Thymus (tissue), 11 donors: ENCODE data around the gene GRIP2. TPM values are rescaled to one million over a fixed set of nuclear protein-coding genes. Genes with fewer than 3 reads are reported as not detected.

Source experiments
- DNase-seq, 9 donors: peaks; one replicate each; pipeline ENCODE4 v3.0.0-alpha.2; 2013; ENCODE audit warnings: low spot score in 9 of 9, low read depth in 6 of 9, missing footprints in 1 of 9
- H3K27ac ChIP-seq, 2 donors: one replicate each; pipeline ENCODE4 v1.5.1; 2013; ENCODE audit warnings: control low read depth in 1 of 2, low read depth in 1 of 2, low read length in 1 of 2, mild to moderate bottlenecking in 1 of 2, moderate library complexity in 1 of 2
- H3K27me3 ChIP-seq, 2 donors: one replicate each; pipeline ENCODE4 v1.5.1; 2013; ENCODE audit warnings: low read length in 1 of 2; ENCODE audit not compliant: control insufficient read depth in 2 of 2, insufficient read depth in 1 of 2
- H3K36me3 ChIP-seq, 2 donors: one replicate each; pipeline ENCODE4 v1.5.1; 2013; ENCODE audit warnings: low read length in 1 of 2, mild to moderate bottlenecking in 1 of 2, moderate library complexity in 1 of 2; ENCODE audit not compliant: control insufficient read depth in 2 of 2, insufficient read depth in 2 of 2
- H3K4me1 ChIP-seq, 2 donors: one replicate each; pipeline ENCODE4 v1.5.1; 2013; ENCODE audit warnings: low read length in 2 of 2; ENCODE audit not compliant: control insufficient read depth in 2 of 2, insufficient read depth in 2 of 2
- H3K4me3 ChIP-seq, 2 donors: one replicate each; pipeline ENCODE4 v1.5.1; 2013; ENCODE audit warnings: low read length in 2 of 2, control low read depth in 1 of 2, mild to moderate bottlenecking in 1 of 2
- H3K9me3 ChIP-seq, 2 donors: one replicate each; pipeline ENCODE4 v1.5.1; 2013; ENCODE audit warnings: low read length in 1 of 2, mild to moderate bottlenecking in 1 of 2; ENCODE audit not compliant: control insufficient read depth in 2 of 2, insufficient read depth in 1 of 2
- WGBS: extraction: QIAGEN DNeasy Blood & Tissue Kit; methylation state at CpG from one replicate; pipeline ENCODE4 v1.1.7; 2013; 5-methylcytosine and 5-hydroxymethylcytosine counted together
- polyA plus RNA-seq: library from polyadenylated mRNA; stranded (reverse); fragments of 200-250 nt; gene quantifications from one replicate; pipeline ENCODE4 v1.2.3, GENCODE V29; 2013
- total RNA-seq: library from RNA; stranded (reverse); fragments of 120-200 nt; gene quantifications from one replicate; pipeline ENCODE4 v1.2.4, GENCODE V29; 2013
- donor health status: healthy.

Gene GRIP2
- total and polyA plus RNA-seq, 2 donors, result 0.14 to 0.37 TPM

- Histone ChIP-seq H3K9me3 (no peaks in the 10 kb centered on the region), H3K27me3 (peaks cover 0 to 14% of the 10 kb centered on the region in 2 donors), H3K27ac (no peak overlapping the region), H3K4me3 (no peak overlapping the region), H3K4me1 (no peaks in the 10 kb centered on the region), H3K36me3 (no peaks in the 10 kb centered on the region)
- no peak for DNase-seq
- 97% methylated on average over 20 of the region's 20 CpGs for WGBS
Measured at GRCh38 chr3:14544282-14545250, 4.4 kb upstream of the GRIP2 start.

GRCh38 chr3:14543446-14543845 is 3.3 kb upstream of the GRIP2 start:
- no peak for DNase-seq
- Histone ChIP-seq H3K36me3 (no peaks in the 10 kb centered on the region), H3K27me3 (peaks cover 0 to 12% of the 10 kb centered on the region in 2 donors), H3K4me1 (no peaks in the 10 kb centered on the region), H3K4me3 (no peak overlapping the region), H3K27ac (no peak overlapping the region), H3K9me3 (no peaks in the 10 kb centered on the region)
- 80% methylated on average over 4 of the region's 4 CpGs for WGBS

- Histone ChIP-seq H3K9me3 (no peaks in the 10 kb centered on the region), H3K27me3 (peaks cover 0 to 4% of the 10 kb centered on the region in 2 donors), H3K27ac (no peak overlapping the region), H3K4me3 (no peak overlapping the region), H3K4me1 (no peaks in the 10 kb centered on the region), H3K36me3 (no peaks in the 10 kb centered on the region)
- WGBS, result 94% methylated on average over 3 of the region's 3 CpGs
- no peak for DNase-seq
Measured at GRCh38 chr3:14542656-14543055, 2.5 kb upstream of the GRIP2 start.

- no peak for DNase-seq
- no peaks in the 10 kb centered on the region for H3K36me3 ChIP-seq
- H3K27me3 ChIP-seq, result peaks cover 0 to 2% of the 10 kb centered on the region in 2 donors
- no peak overlapping the region for H3K4me3 ChIP-seq
- no peaks in the 10 kb centered on the region for H3K4me1 ChIP-seq
- no peaks in the 10 kb centered on the region for H3K9me3 ChIP-seq
- WGBS, result 94% methylated on average over 9 of the region's 9 CpGs
- no peak overlapping the region for H3K27ac ChIP-seq
Measured at GRCh38 chr3:14541646-14542045, 1.5 kb upstream of the GRIP2 start.

- Histone ChIP-seq H3K4me1 (no peaks in the 10 kb centered on the region), H3K27ac (no peak overlapping the region), H3K36me3 (no peaks in the 10 kb centered on the region), H3K9me3 (no peaks in the 10 kb centered on the region), H3K27me3 (no peaks in the 10 kb centered on the region), H3K4me3 (no peak overlapping the region)
- 91% methylated on average over 6 of the region's 6 CpGs for WGBS
- no peak for DNase-seq
Measured at GRCh38 chr3:14540821-14541385, 761 bp upstream of the GRIP2 start.

- Histone ChIP-seq H3K27ac (no peak overlapping the region), H3K9me3 (no peaks in the 10 kb centered on the region), H3K27me3 (peaks cover 0 to 9% of the 10 kb centered on the region in 2 donors), H3K4me1 (no peaks in the 10 kb centered on the region), H3K36me3 (no peaks in the 10 kb centered on the region), H3K4me3 (no peak overlapping the region)
- 96% methylated on average over 4 of the region's 4 CpGs for WGBS
- no peak for DNase-seq
Measured at GRCh38 chr3:14539384-14539741, 779 bp downstream of the GRIP2 start.

- no peak overlapping the region for H3K4me3 ChIP-seq
- no peak for DNase-seq
Measured at GRCh38 chr3:14538451-14539088, 1.6 kb downstream of the GRIP2 start.

GRCh38 chr3:14537590-14538450 is 2.3 kb downstream of the GRIP2 start:
- Histone ChIP-seq H3K27ac (no peak overlapping the region), H3K27me3 (peaks cover 2 to 17% of the 10 kb centered on the region in 2 donors), H3K4me3 (no peak overlapping the region), H3K9me3 (no peaks in the 10 kb centered on the region), H3K36me3 (no peaks in the 10 kb centered on the region), H3K4me1 (no peaks in the 10 kb centered on the region)
- DNase-seq, result no peak
- WGBS, result 94% methylated on average over 10 of the region's 10 CpGs

More at GRCh38 chr3:14538451-14539088, 1.6 kb downstream of the GRIP2 start:
- no peaks in the 10 kb centered on the region for H3K4me1 ChIP-seq
- H3K27me3 ChIP-seq, result peaks cover 0 to 14% of the 10 kb centered on the region in 2 donors
- 92% methylated on average over 3 of the region's 3 CpGs for WGBS
- no peaks in the 10 kb centered on the region for H3K9me3 ChIP-seq
- no peaks in the 10 kb centered on the region for H3K36me3 ChIP-seq
- H3K27ac ChIP-seq, result no peak overlapping the region
